Suprapubic skin (tissue), 4 donors: ENCODE results near the gene CDKL2. TPM values are rescaled to one million over a fixed set of nuclear protein-coding genes. Genes with fewer than 3 reads are reported as not detected.
A peak's percentile ranks its signal among the peaks of the same experiment; 100 is the strongest.

Source experiments
- DNase-seq, 2 donors: peaks; one replicate each; pipeline ENCODE4 v3.0.0-alpha.2; 2019; ENCODE audit warnings: low spot score in 2 of 2
- H3K27ac ChIP-seq: fragments of 200-600 bp; sonication (generic); one replicate; pipeline ENCODE4 v1.5.1; 2019
- H3K27me3 ChIP-seq: fragments of 200-600 bp; sonication (generic); one replicate; pipeline ENCODE4 v1.5.1; 2019
- H3K36me3 ChIP-seq: fragments of 200-600 bp; sonication (generic); one replicate; pipeline ENCODE4 v1.5.1; 2019
- H3K4me1 ChIP-seq: fragments of 200-600 bp; sonication (generic); one replicate; pipeline ENCODE4 v1.5.1; 2019
- H3K4me3 ChIP-seq: fragments of 200-600 bp; sonication (generic); one replicate; pipeline ENCODE4 v1.5.1; 2019; ENCODE audit warnings: mild to moderate bottlenecking
- H3K9me3 ChIP-seq: fragments of 200-600 bp; sonication (generic); one replicate; pipeline ENCODE4 v1.5.1; 2019
- CTCF ChIP-seq, 2 donors: fragments of 200-600 bp in 1 of 2; fragments of 450-650 bp in 1 of 2; sonication (generic) in 1 of 2; IDR thresholded peaks; one replicate each; pipeline ENCODE4 v1.5.1; 2016 to 2019; ENCODE audit warnings: antibody characterized with exemption in 2 of 2, mild to moderate bottlenecking in 1 of 2, moderate library complexity in 1 of 2
- EP300 ChIP-seq: sonication (generic); formaldehyde crosslinking; IDR thresholded peaks from one replicate; pipeline ENCODE4 v1.6.1; 2017; ENCODE audit warnings: antibody characterized with exemption
- POLR2A ChIP-seq, 2 donors: fragments of 450-650 bp; IDR thresholded peaks; one replicate each; pipeline ENCODE4 v1.6.1; 2017; ENCODE audit warnings: antibody characterized with exemption in 2 of 2, mild to moderate bottlenecking in 2 of 2, moderate library complexity in 2 of 2
- POLR2AphosphoS5 ChIP-seq, 3 donors: sonication (generic); formaldehyde crosslinking; IDR thresholded peaks; one replicate each; pipeline ENCODE4 v1.6.1; 2017; ENCODE audit warnings: antibody characterized with exemption in 3 of 3
- WGBS: methylation state at CpG from one replicate; pipeline ENCODE4 v1.1.5; 2018; 5-methylcytosine and 5-hydroxymethylcytosine counted together
- total RNA-seq, 4 donors: library from RNA; depleted of rRNA; stranded (reverse); fragments of >200 nt; gene quantifications; one replicate each; pipeline ENCODE4 v1.1.0, GENCODE V29; 2016

Gene CDKL2
- total RNA-seq, 4 donors from 2014 or later = 1.3 to 2.0 (median 1.8) TPM; not detected in 1

- H3K4me1 ChIP-seq = peaks cover 12% of the 10 kb centered on the region
- H3K27me3 ChIP-seq = no peaks in the 10 kb centered on the region
- no peaks in the 10 kb centered on the region for H3K9me3 ChIP-seq
- no peaks in the 10 kb centered on the region for H3K36me3 ChIP-seq
- no peak for DNase-seq
- TF ChIP-seq POLR2AphosphoS5 (IDR thresholded peaks at IDR 0.05) = no peak
- no peak overlapping the region for H3K4me3 ChIP-seq
- WGBS = 64% methylated on average over 2 of the region's 2 CpGs
- H3K27ac ChIP-seq = no peak overlapping the region
Measured at GRCh38 chr4:75633846-75634245, 3.5 kb upstream of the CDKL2 start.

GRCh38 chr4:75630937-75631329 is 605 bp upstream of the CDKL2 start:
- Histone ChIP-seq H3K4me3 (peak overlapping the region; percentile 53), H3K9me3 (no peaks in the 10 kb centered on the region), H3K27ac (no peak overlapping the region), H3K4me1 (peaks cover 12% of the 10 kb centered on the region), H3K27me3 (no peaks in the 10 kb centered on the region), H3K36me3 (no peaks in the 10 kb centered on the region)
- 42% methylated on average over 9 of the region's 9 CpGs for WGBS
- no peak for DNase-seq
- TF ChIP-seq CTCF (IDR thresholded peaks at IDR 0.05) (no peak), POLR2A (IDR thresholded peaks at IDR 0.05) (no peak), EP300 (no peak), POLR2AphosphoS5 (IDR thresholded peaks at IDR 0.05) (no peak)

GRCh38 chr4:75629239-75629638 is 1.1 kb downstream of the CDKL2 start:
- H3K27ac ChIP-seq = no peak overlapping the region
- H3K4me1 ChIP-seq = peaks cover 12% of the 10 kb centered on the region
- 68% methylated on average over 2 of the region's 2 CpGs for WGBS
- TF ChIP-seq EP300 (no peak), POLR2A (IDR thresholded peaks at IDR 0.05) (no peak), CTCF (IDR thresholded peaks at IDR 0.05) (no peak), POLR2AphosphoS5 (IDR thresholded peaks at IDR 0.05) (no peak)
- H3K9me3 ChIP-seq = no peaks in the 10 kb centered on the region
- H3K4me3 ChIP-seq = no peak overlapping the region
- no peak for DNase-seq
- H3K27me3 ChIP-seq = no peaks in the 10 kb centered on the region
- no peaks in the 10 kb centered on the region for H3K36me3 ChIP-seq

- no peak overlapping the region for H3K4me3 ChIP-seq
- H3K4me1 ChIP-seq = no peaks in the 10 kb centered on the region
- H3K27me3 ChIP-seq = no peaks in the 10 kb centered on the region
- H3K27ac ChIP-seq = no peak overlapping the region
- DNase-seq = no peak
- H3K9me3 ChIP-seq = no peaks in the 10 kb centered on the region
- no peaks in the 10 kb centered on the region for H3K36me3 ChIP-seq
- TF ChIP-seq POLR2AphosphoS5 (IDR thresholded peaks at IDR 0.05) (no peak), POLR2A (IDR thresholded peaks at IDR 0.05) (no peak), CTCF (IDR thresholded peaks at IDR 0.05) (no peak), EP300 (no peak)
- 92% methylated on average over 5 of the region's 5 CpGs for WGBS
Measured at GRCh38 chr4:75623026-75623425, 7.3 kb downstream of the CDKL2 start.

GRCh38 chr4:75621715-75622114 is 8.6 kb downstream of the CDKL2 start:
- no peak for TF ChIP-seq EP300
- TF ChIP-seq POLR2AphosphoS5 (IDR thresholded peaks at IDR 0.05) = no peak
- no peak for TF ChIP-seq POLR2A (IDR thresholded peaks at IDR 0.05)
- TF ChIP-seq CTCF (IDR thresholded peaks at IDR 0.05) = no peak
- Histone ChIP-seq H3K9me3 (no peaks in the 10 kb centered on the region), H3K4me3 (no peak overlapping the region), H3K27me3 (no peaks in the 10 kb centered on the region), H3K27ac (no peak overlapping the region), H3K4me1 (no peaks in the 10 kb centered on the region), H3K36me3 (no peaks in the 10 kb centered on the region)
- no peak for DNase-seq

- H3K36me3 ChIP-seq = no peaks in the 10 kb centered on the region
- no peak overlapping the region for H3K4me3 ChIP-seq
- WGBS = 100% methylated on average over 1 of the region's 1 CpG
- no peak for DNase-seq
- no peaks in the 10 kb centered on the region for H3K4me1 ChIP-seq
- H3K27ac ChIP-seq = no peak overlapping the region
- no peaks in the 10 kb centered on the region for H3K27me3 ChIP-seq
- TF ChIP-seq POLR2AphosphoS5 (IDR thresholded peaks at IDR 0.05) (no peak), CTCF (IDR thresholded peaks at IDR 0.05) (no peak), EP300 (no peak), POLR2A (IDR thresholded peaks at IDR 0.05) (no peak)
- no peaks in the 10 kb centered on the region for H3K9me3 ChIP-seq
Measured at GRCh38 chr4:75612306-75612705, 18.0 kb downstream of the CDKL2 start.
